GM12891 (cell line): ENCODE results near the gene PEF1. TPM values are rescaled to one million over a fixed set of nuclear protein-coding genes. Genes with fewer than 3 reads are reported as not detected.

ENCODE experiments used
- DNase-seq: peaks from one replicate; pipeline ENCODE4 v3.0.0; 2011; ENCODE audit warnings: low spot score; ENCODE audit not compliant: insufficient read length
- FAIRE-seq: peaks from 2 replicates; lab custom pipeline; 2011; peaks lifted over from hg19 to GRCh38; lab: Jason Lieb, UNC
- PAX5 ChIP-seq: IDR thresholded peaks from 2 replicates; pipeline ENCODE4 v1.6.1; 2011; ENCODE audit warnings: low read length, moderate library complexity, mild to moderate bottlenecking; ENCODE audit not compliant: insufficient read depth, severe bottlenecking
- POLR2A ChIP-seq: IDR thresholded peaks from 2 replicates; pipeline ENCODE4 v1.6.1; 2011; ENCODE audit warnings: low read depth, low read length, control low read depth
- POLR2AphosphoS5 ChIP-seq: IDR thresholded peaks from 2 replicates; pipeline ENCODE4 v1.6.1; 2011; ENCODE audit warnings: low read depth, low read length, control low read depth
- POU2F2 ChIP-seq: IDR thresholded peaks from 2 replicates; pipeline ENCODE4 v1.6.1; 2011; ENCODE audit warnings: low read depth, mild to moderate bottlenecking, control low read depth, low read length, moderate library complexity
- SPI1 ChIP-seq: IDR thresholded peaks from 2 replicates; pipeline ENCODE4 v1.6.1; 2011; ENCODE audit warnings: low read depth, low read length, control low read depth
- TAF1 ChIP-seq: IDR thresholded peaks from 2 replicates; pipeline ENCODE4 v1.6.1; 2011; ENCODE audit warnings: low read depth, low read length, control low read depth
- polyA plus RNA-seq: library from polyadenylated mRNA; unstranded; fragments of >200 nt; gene quantifications from one replicate; pipeline ENCODE4 v1.2.1, GENCODE V29; 2012; ENCODE audit warnings: low read depth, missing spikeins, inconsistent platforms; ENCODE audit not compliant: missing spikeins

Gene PEF1
- polyA plus RNA-seq: 49.8 TPM

- DNase-seq (peak; percentile 96), FAIRE-seq (peak; percentile 98)
- TF ChIP-seq TAF1 (peak; percentile 16; the same call in 1 of the 2 replicates), POLR2AphosphoS5 (peak; percentile 80), POLR2A (peak; percentile 70; the same call in 1 of the 2 replicates), POU2F2 (no peak; the same call in 1 of the 2 replicates)
These were observed at the start of gene PEF1 for GRCh38 chr1:31644560-31645273. Gene PEF1 (minus strand): TSS chr1:31644876. CDS start chr1:31644864, 12 bp downstream.

GRCh38 chr1:31693231-31693630 lies 48.6 kb upstream of the PEF1 start:
- DNase-seq (no peak), FAIRE-seq (no peak)
- TF ChIP-seq POU2F2 (no peak), POLR2AphosphoS5 (no peak), POLR2A (no peak), SPI1 (no peak), TAF1 (no peak), PAX5 (no peak)

- FAIRE-seq (no peak), DNase-seq (no peak)
- no peak for TF ChIP-seq SPI1
- TF ChIP-seq POLR2A: no peak
- no peak for TF ChIP-seq POLR2AphosphoS5
- no peak for TF ChIP-seq TAF1
- TF ChIP-seq PAX5: no peak
- no peak for TF ChIP-seq POU2F2
These were observed 47.3 kb upstream of the PEF1 start for GRCh38 chr1:31691951-31692350.

- no peak for DNase-seq
- TF ChIP-seq POLR2AphosphoS5: no peak
- TF ChIP-seq POLR2A: no peak
- no peak for TF ChIP-seq PAX5
- no peak for TF ChIP-seq TAF1
- TF ChIP-seq POU2F2: no peak
- TF ChIP-seq SPI1: no peak
- FAIRE-seq: no peak
These were observed 46.8 kb upstream of the PEF1 start for GRCh38 chr1:31691446-31691845.

DNA sequence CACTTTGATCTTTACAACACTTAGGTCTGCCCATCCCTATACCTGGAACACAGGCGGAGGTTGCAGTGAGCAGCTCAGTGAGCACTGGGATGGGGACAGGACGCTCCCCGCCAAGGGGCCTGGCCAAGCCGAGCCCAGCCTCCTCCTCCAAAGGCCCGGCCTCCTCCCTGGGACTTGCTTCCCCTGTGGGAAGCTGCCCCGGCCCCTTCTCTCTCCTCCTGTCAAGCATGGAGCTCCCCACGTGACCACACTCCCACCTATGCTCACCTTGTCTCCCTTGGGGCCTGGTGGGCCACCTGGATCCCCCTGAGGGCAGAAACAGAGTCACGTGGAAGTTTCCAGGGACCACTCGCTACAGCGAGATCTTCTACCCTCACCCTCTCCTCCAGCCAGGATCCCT lies 46.2 kb upstream of the PEF1 start:
- DNase-seq: no peak
- no peak for FAIRE-seq
- TF ChIP-seq TAF1 (no peak), POU2F2 (no peak), POLR2AphosphoS5 (no peak), POLR2A (no peak), SPI1 (no peak), PAX5 (no peak)

GRCh38 chr1:31689854-31690253 lies 45.2 kb upstream of the PEF1 start:
- no peak for FAIRE-seq
- no peak for DNase-seq
- TF ChIP-seq SPI1: no peak
- no peak for TF ChIP-seq POU2F2
- no peak for TF ChIP-seq POLR2AphosphoS5
- TF ChIP-seq TAF1: no peak
- TF ChIP-seq PAX5: no peak
- TF ChIP-seq POLR2A: no peak

DNA sequence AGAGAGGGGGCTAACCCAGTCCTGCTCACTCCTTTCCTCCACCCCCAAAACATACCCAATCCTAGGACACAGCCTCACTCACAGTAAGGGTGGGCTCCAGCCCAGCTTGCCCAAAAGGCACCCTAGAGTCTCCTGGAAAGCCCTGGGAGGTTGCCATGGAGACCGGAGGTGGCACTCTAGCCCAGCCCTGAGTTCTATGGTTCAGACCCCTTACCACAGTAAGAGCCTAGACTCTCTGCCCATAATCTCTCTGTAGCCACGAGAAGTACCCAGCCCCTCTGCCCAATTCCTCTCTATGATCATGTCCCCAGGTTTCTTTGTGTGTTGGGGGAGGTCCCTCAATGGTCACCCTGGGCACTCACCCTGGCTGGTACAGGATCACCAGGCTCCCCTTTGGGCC lies 44.7 kb upstream of the PEF1 start:
- DNase-seq: no peak
- no peak for FAIRE-seq
- no peak for TF ChIP-seq SPI1
- TF ChIP-seq POU2F2: no peak
- TF ChIP-seq POLR2A: no peak
- TF ChIP-seq POLR2AphosphoS5: no peak

DNA sequence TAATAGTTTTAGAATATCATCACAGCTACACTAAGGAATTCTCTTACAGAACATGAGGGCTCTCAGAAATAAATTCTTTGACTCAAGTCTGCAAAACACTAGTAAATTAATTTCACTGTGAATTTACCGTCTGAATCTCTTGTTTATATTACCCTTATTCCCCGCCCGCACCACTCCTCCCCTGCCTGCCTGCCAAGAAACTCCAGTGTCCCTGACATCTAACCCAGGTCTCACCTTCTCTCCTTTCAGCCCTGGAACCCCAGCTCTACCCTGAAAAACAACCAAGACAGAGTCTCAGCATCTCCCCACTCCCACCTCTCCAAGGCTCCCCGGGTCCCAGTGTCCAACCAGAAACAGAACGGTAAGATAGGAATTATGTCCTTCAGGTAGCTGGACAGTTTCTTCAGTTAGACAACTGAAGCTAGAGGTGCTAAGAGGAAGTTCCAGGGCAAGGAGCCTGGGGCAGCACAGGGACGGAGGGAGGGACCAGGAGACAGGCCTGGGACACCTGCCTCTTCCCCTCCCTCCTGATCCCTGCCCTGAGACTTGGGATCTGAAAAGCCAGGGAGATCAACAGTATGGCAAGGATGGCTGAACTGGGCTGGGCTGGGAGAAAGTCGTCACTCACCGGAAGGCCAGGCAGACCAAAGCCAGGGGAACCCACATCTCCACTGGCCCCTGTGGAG lies 43.7 kb upstream of the PEF1 start:
- FAIRE-seq: no peak
- no peak for TF ChIP-seq PAX5
- no peak for TF ChIP-seq POLR2AphosphoS5
- no peak for TF ChIP-seq POLR2A
- TF ChIP-seq SPI1: no peak
- TF ChIP-seq TAF1: no peak
- no peak for TF ChIP-seq POU2F2
- no peak for DNase-seq

DNA sequence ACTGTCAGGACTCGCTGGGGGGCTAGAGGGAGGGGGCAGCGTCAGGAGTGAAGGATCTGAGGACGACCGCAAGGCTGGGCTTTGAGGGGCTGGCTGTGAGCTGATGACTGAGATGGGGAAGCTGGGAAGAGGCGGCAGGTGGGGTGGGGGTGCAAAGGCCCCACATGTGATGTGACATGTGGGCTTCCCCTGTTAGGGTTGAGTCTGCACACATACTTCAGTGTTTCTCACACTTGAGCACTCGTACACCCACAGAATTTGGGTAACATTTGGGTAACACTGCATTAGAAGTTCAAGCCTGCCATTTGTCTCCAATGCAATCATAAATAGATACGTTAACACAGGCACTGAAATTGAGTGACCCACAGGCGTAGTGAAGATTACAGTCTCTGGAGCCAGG lies 42.9 kb upstream of the PEF1 start:
- no peak for TF ChIP-seq PAX5
- TF ChIP-seq SPI1: no peak
- no peak for TF ChIP-seq TAF1
- no peak for TF ChIP-seq POLR2A
- no peak for TF ChIP-seq POU2F2
- TF ChIP-seq POLR2AphosphoS5: no peak
- FAIRE-seq (peak; percentile 45), DNase-seq (no peak)
